SH-SY5Y (cell line): ENCODE measurements around the gene SLC32A1.

Experiments
- GATA2 ChIP-seq: IDR thresholded peaks from 2 replicates; pipeline ENCODE4 v1.6.1; 2011; ENCODE audit warnings: mild to moderate bottlenecking, low read depth, low read length
- GATA3 ChIP-seq: IDR thresholded peaks from 2 replicates; pipeline ENCODE4 v1.6.1; 2011; ENCODE audit warnings: low read depth, mild to moderate bottlenecking, low read length, moderate library complexity

- no peak for TF ChIP-seq GATA2
- TF ChIP-seq GATA3: no peak
These were observed 5.5 kb downstream of the SLC32A1 start for GRCh38 chr20:38729767-38730166.
